Mesendoderm (in vitro differentiated cells): ENCODE data around the gene DAB2IP.

ENCODE experiments used
- DNase-seq: peaks from one replicate; pipeline ENCODE4 v3.0.0; 2013
- H2AK5ac ChIP-seq: 2 replicates; pipeline ENCODE4 v1.6.1; 2013; ENCODE audit warnings: low read length, inconsistent platforms
- H2BK120ac ChIP-seq: 2 replicates; pipeline ENCODE4 v1.6.1; 2013; ENCODE audit warnings: low read depth, mild to moderate bottlenecking, low read length, moderate library complexity, mixed read lengths
- H2BK15ac ChIP-seq: replicated peaks from 2 replicates; pipeline ENCODE4 v1.6.1; 2013; ENCODE audit warnings: low read depth, mild to moderate bottlenecking, moderate library complexity
- H2BK5ac ChIP-seq: 2 replicates; pipeline ENCODE4 v1.6.1; 2013; ENCODE audit warnings: low read length, inconsistent platforms
- H3K18ac ChIP-seq: 2 replicates; pipeline ENCODE4 v1.6.1; 2013; ENCODE audit warnings: mild to moderate bottlenecking, low read length, mixed read lengths
- H3K23ac ChIP-seq: one replicate; pipeline ENCODE4 v1.6.1; 2013; ENCODE audit warnings: low read length
- H3K27ac ChIP-seq: 2 replicates; pipeline ENCODE4 v1.5.1; 2013; ENCODE audit warnings: low read depth, mild to moderate bottlenecking, inconsistent platforms, low read length, moderate library complexity
- H3K27me3 ChIP-seq: 2 replicates; pipeline ENCODE4 v1.6.1; 2013; ENCODE audit warnings: low read length, control low read depth, mild to moderate bottlenecking, inconsistent platforms; ENCODE audit not compliant: insufficient read depth, poor library complexity
- H3K36me3 ChIP-seq: 2 replicates; pipeline ENCODE4 v1.6.1; 2013; ENCODE audit warnings: low read length, inconsistent platforms; ENCODE audit not compliant: control insufficient read depth, insufficient read depth
- H3K4ac ChIP-seq: one replicate; pipeline ENCODE4 v1.6.1; 2013; ENCODE audit warnings: low read depth, mild to moderate bottlenecking, low read length, moderate library complexity
- H3K4me1 ChIP-seq: 2 replicates; pipeline ENCODE4 v1.6.1; 2013; ENCODE audit warnings: low read depth, low read length, inconsistent platforms; ENCODE audit not compliant: control insufficient read depth
- H3K4me2 ChIP-seq: 2 replicates; pipeline ENCODE4 v1.6.1; 2013; ENCODE audit warnings: low read length
- H3K4me3 ChIP-seq: 2 replicates; pipeline ENCODE4 v1.5.1; 2013; ENCODE audit warnings: mild to moderate bottlenecking, low read length
- H3K56ac ChIP-seq: one replicate; pipeline ENCODE4 v1.6.1; 2013; ENCODE audit warnings: low read length
- H3K79me1 ChIP-seq: 2 replicates; pipeline ENCODE4 v1.6.1; 2013; ENCODE audit warnings: low read length, inconsistent platforms
- H3K79me2 ChIP-seq: 2 replicates; pipeline ENCODE4 v1.6.1; 2013; ENCODE audit warnings: mild to moderate bottlenecking, low read length; ENCODE audit not compliant: control insufficient read depth, insufficient read depth
- H3K9ac ChIP-seq: 2 replicates; pipeline ENCODE4 v1.6.1; 2013; ENCODE audit warnings: low read length, inconsistent platforms
- H4K5ac ChIP-seq: one replicate; pipeline ENCODE4 v1.6.1; 2013; ENCODE audit warnings: low read length
- H4K8ac ChIP-seq: one replicate; pipeline ENCODE4 v1.6.1; 2013; ENCODE audit warnings: low read depth, mild to moderate bottlenecking, control low read depth, low read length, moderate library complexity
- WGBS: extraction: QIAGEN DNeasy Blood & Tissue Kit; methylation state at CpG from one replicate; pipeline ENCODE4 v1.1.7; 2013; ENCODE audit warnings: low lambda C conversion rate, missing lambda C conversion rate; ENCODE audit not compliant: insufficient coverage; ENCODE audit errors: extremely low coverage; 5-methylcytosine and 5-hydroxymethylcytosine counted together

Gene DAB2IP

GRCh38 chr9:121717141-121717991 lies 65.9 kb downstream of the DAB2IP start:
- no peak overlapping the region for H4K8ac ChIP-seq
- DNase-seq: no peak
- H3K4me2 ChIP-seq: no peak overlapping the region
- no peak overlapping the region for H3K56ac ChIP-seq
- no CpG with 5 or more reads among the region's 19 CpGs for WGBS
- no peak overlapping the region for H3K18ac ChIP-seq
- no peak overlapping the region for H4K5ac ChIP-seq
- no peak overlapping the region for H2BK120ac ChIP-seq
- no peak overlapping the region for H2AK5ac ChIP-seq
- no peak overlapping the region for H3K4me3 ChIP-seq
- H3K36me3 ChIP-seq: no peaks in the 10 kb centered on the region
- no peak overlapping the region for H3K23ac ChIP-seq
- peaks cover 10% of the 10 kb centered on the region for H3K79me2 ChIP-seq
- H3K27ac ChIP-seq: no peak overlapping the region
- H3K4me1 ChIP-seq: no peaks in the 10 kb centered on the region
- no peaks in the 10 kb centered on the region for H3K27me3 ChIP-seq
- peaks cover 32% of the 10 kb centered on the region for H3K79me1 ChIP-seq
- no peak overlapping the region for H3K4ac ChIP-seq
- H2BK5ac ChIP-seq: no peak overlapping the region
- no peak overlapping the region for H2BK15ac ChIP-seq
- no peak overlapping the region for H3K9ac ChIP-seq

GRCh38 chr9:121718084-121718483 lies 66.7 kb downstream of the DAB2IP start:
- Histone ChIP-seq H3K27me3 (no peaks in the 10 kb centered on the region), H4K5ac (no peak overlapping the region), H3K79me1 (peaks cover 33% of the 10 kb centered on the region), H2BK5ac (no peak overlapping the region), H3K9ac (no peak overlapping the region), H3K23ac (no peak overlapping the region), H2AK5ac (no peak overlapping the region), H2BK15ac (no peak overlapping the region), H3K79me2 (peaks cover 11% of the 10 kb centered on the region), H3K4me3 (no peak overlapping the region), H3K56ac (no peak overlapping the region), H3K4me1 (no peaks in the 10 kb centered on the region), H2BK120ac (no peak overlapping the region), H4K8ac (no peak overlapping the region), H3K4me2 (no peak overlapping the region), H3K18ac (no peak overlapping the region), H3K36me3 (no peaks in the 10 kb centered on the region), H3K4ac (no peak overlapping the region), H3K27ac (no peak overlapping the region)
- no peak for DNase-seq
- no CpG with 5 or more reads among the region's 16 CpGs for WGBS

- no peak overlapping the region for H3K18ac ChIP-seq
- DNase-seq: peak; percentile 60
- H3K79me2 ChIP-seq: peaks cover 13% of the 10 kb centered on the region
- H3K27ac ChIP-seq: no peak overlapping the region
- no peak overlapping the region for H4K8ac ChIP-seq
- peaks cover 35% of the 10 kb centered on the region for H3K79me1 ChIP-seq
- H2BK5ac ChIP-seq: no peak overlapping the region
- no peaks in the 10 kb centered on the region for H3K36me3 ChIP-seq
- no peaks in the 10 kb centered on the region for H3K27me3 ChIP-seq
- H4K5ac ChIP-seq: no peak overlapping the region
- no peak overlapping the region for H2BK120ac ChIP-seq
- no peaks in the 10 kb centered on the region for H3K4me1 ChIP-seq
- H3K4me2 ChIP-seq: no peak overlapping the region
- H3K56ac ChIP-seq: no peak overlapping the region
- H2BK15ac ChIP-seq: no peak overlapping the region
- no CpG with 5 or more reads among the region's 6 CpGs for WGBS
- H3K4ac ChIP-seq: no peak overlapping the region
- H2AK5ac ChIP-seq: no peak overlapping the region
- no peak overlapping the region for H3K9ac ChIP-seq
- no peak overlapping the region for H3K23ac ChIP-seq
- no peak overlapping the region for H3K4me3 ChIP-seq
These were observed 67.1 kb downstream of the DAB2IP start for GRCh38 chr9:121718501-121718900.

- Histone ChIP-seq H2BK120ac (no peak overlapping the region), H3K4me3 (no peak overlapping the region), H3K4ac (no peak overlapping the region), H3K27ac (no peak overlapping the region), H3K18ac (no peak overlapping the region), H3K23ac (no peak overlapping the region), H3K36me3 (no peaks in the 10 kb centered on the region), H4K8ac (no peak overlapping the region), H3K9ac (no peak overlapping the region), H3K79me1 (peaks cover 38% of the 10 kb centered on the region), H3K79me2 (peaks cover 9% of the 10 kb centered on the region), H3K56ac (no peak overlapping the region), H2BK15ac (no peak overlapping the region), H3K4me1 (no peaks in the 10 kb centered on the region), H4K5ac (no peak overlapping the region), H3K27me3 (no peaks in the 10 kb centered on the region), H2BK5ac (no peak overlapping the region), H3K4me2 (no peak overlapping the region), H2AK5ac (no peak overlapping the region)
- DNase-seq: no peak
- WGBS: no CpG with 5 or more reads among the region's 7 CpGs
These were observed 69.0 kb downstream of the DAB2IP start for GRCh38 chr9:121720311-121721057.

- Histone ChIP-seq H3K27me3 (no peaks in the 10 kb centered on the region), H4K8ac (no peak overlapping the region), H3K4me1 (no peaks in the 10 kb centered on the region), H3K4me2 (no peak overlapping the region), H3K36me3 (no peaks in the 10 kb centered on the region), H3K79me1 (peaks cover 39% of the 10 kb centered on the region), H3K18ac (no peak overlapping the region), H4K5ac (no peak overlapping the region), H3K4me3 (no peak overlapping the region), H2BK120ac (no peak overlapping the region), H3K9ac (no peak overlapping the region), H2BK5ac (no peak overlapping the region), H3K56ac (no peak overlapping the region), H3K79me2 (peaks cover 9% of the 10 kb centered on the region), H2AK5ac (no peak overlapping the region), H3K4ac (no peak overlapping the region), H2BK15ac (no peak overlapping the region), H3K23ac (no peak overlapping the region), H3K27ac (no peak overlapping the region)
- no CpG with 5 or more reads among the region's 1 CpG for WGBS
- DNase-seq: no peak
These were observed 69.6 kb downstream of the DAB2IP start for GRCh38 chr9:121721058-121721350.
